ENCODE results near the gene HHAT.

DNA sequence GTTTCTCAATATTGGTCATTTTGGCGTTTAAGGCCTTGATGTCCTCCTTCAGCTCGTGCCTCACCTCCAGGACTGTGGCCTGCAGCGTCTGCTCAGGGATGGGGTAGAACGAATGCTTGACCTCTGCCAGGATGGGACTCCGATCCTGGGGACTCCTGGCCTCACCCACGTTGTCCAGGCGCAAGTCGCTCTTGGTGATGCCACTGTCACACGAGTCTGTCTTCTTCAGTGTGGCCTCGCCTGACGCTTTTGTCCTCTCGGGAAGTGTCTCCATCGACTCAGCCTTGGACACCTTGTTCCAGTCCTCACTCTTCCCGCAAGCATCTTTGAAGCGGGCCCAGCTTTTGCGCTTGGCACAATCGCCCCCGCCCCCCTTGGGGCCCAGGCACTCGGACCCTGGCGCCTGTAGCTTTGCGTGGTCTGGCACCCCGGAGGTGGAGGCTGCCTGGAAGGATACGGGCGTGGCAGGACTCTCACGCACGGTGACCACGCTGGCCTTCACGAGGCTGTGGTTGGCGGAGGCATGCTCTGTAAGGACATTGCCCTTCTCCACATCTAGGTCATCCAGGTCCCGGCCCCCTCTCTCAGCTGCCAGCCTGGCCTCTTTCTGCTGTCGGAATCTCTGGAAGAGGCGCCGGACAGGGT is 354.8 kb downstream of the HHAT start:
- TF ChIP-seq, protein P1, sequence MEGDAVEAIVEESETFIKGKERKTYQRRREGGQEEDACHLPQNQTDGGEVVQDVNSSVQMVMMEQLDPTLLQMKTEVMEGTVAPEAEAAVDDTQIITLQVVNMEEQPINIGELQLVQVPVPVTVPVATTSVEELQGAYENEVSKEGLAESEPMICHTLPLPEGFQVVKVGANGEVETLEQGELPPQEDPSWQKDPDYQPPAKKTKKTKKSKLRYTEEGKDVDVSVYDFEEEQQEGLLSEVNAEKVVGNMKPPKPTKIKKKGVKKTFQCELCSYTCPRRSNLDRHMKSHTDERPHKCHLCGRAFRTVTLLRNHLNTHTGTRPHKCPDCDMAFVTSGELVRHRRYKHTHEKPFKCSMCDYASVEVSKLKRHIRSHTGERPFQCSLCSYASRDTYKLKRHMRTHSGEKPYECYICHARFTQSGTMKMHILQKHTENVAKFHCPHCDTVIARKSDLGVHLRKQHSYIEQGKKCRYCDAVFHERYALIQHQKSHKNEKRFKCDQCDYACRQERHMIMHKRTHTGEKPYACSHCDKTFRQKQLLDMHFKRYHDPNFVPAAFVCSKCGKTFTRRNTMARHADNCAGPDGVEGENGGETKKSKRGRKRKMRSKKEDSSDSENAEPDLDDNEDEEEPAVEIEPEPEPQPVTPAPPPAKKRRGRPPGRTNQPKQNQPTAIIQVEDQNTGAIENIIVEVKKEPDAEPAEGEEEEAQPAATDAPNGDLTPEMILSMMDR (IDR thresholded peaks at IDR 0.05): no peak
- no peak for TF ChIP-seq POLR2A (IDR thresholded peaks at IDR 0.05; ENCODE audit: low read length)
- no peak for TF ChIP-seq TFCP2L1 (CRISPR knock-in tag; IDR thresholded peaks at IDR 0.05)
- TF ChIP-seq, protein P2, sequence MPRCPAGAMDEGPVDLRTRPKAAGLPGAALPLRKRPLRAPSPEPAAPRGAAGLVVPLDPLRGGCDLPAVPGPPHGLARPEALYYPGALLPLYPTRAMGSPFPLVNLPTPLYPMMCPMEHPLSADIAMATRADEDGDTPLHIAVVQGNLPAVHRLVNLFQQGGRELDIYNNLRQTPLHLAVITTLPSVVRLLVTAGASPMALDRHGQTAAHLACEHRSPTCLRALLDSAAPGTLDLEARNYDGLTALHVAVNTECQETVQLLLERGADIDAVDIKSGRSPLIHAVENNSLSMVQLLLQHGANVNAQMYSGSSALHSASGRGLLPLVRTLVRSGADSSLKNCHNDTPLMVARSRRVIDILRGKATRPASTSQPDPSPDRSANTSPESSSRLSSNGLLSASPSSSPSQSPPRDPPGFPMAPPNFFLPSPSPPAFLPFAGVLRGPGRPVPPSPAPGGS (IDR thresholded peaks at IDR 0.05): no peak
- TF ChIP-seq MAFK (IDR thresholded peaks at IDR 0.05; ENCODE audit: partially characterized antibody): no peak
- TF ChIP-seq, protein P3, sequence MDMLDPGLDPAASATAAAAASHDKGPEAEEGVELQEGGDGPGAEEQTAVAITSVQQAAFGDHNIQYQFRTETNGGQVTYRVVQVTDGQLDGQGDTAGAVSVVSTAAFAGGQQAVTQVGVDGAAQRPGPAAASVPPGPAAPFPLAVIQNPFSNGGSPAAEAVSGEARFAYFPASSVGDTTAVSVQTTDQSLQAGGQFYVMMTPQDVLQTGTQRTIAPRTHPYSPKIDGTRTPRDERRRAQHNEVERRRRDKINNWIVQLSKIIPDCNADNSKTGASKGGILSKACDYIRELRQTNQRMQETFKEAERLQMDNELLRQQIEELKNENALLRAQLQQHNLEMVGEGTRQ (IDR thresholded peaks at IDR 0.05): no peak
- no peak for TF ChIP-seq ZC3H11A (IDR thresholded peaks at IDR 0.05)
- TF ChIP-seq MYC (IDR thresholded peaks at IDR 0.05; ENCODE audit: borderline replicate concordance, low read length): no peak
- TF ChIP-seq JUN (IDR thresholded peaks at IDR 0.05): no peak
- TF ChIP-seq ZSCAN20 (CRISPR knock-in tag; IDR thresholded peaks at IDR 0.05): no peak
